Measurements from ENCODE around the gene RNU6-9. TPM values are rescaled to one million over a fixed set of nuclear protein-coding genes. Genes with fewer than 3 reads are reported as not detected.

Gene RNU6-9
- total and polyA plus RNA-seq, 2 experiments from 2014 or later = not detected

DNA sequence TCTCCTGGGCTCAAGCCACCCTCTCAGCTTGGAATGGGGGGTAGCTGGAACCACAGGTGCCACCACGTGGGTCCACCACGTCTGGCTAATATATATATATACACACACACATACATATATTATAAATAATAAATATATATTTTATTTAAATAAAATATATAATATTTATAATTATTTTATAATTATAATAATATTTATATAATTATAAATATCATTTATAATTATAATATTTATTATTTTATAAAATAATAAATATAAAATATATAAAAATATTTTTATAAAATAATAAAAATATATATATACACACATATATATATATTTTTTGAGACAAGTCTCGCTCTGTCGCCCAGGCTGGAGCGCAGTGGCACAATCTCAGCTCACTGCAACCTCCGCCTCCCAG is 38.7 kb upstream of the RNU6-9 start:
- DNase-seq (ENCODE audit: low read depth in 1 of 2, low spot score in 1 of 2) = no peak
- Histone ChIP-seq H3K27ac (no peak overlapping the region), H3K4me3 (no peak overlapping the region), H3K4me1 (ENCODE audit: low read depth) (no peaks in the 10 kb centered on the region), H3K27me3 (peaks cover 7% of the 10 kb centered on the region), H3K9me3 (ENCODE audit: low read depth) (no peaks in the 10 kb centered on the region), H3K36me3 (no peaks in the 10 kb centered on the region)
- TF ChIP-seq CTCF (IDR thresholded peaks at IDR 0.05; ENCODE audit: low read depth, low read length) = no peak

DNA sequence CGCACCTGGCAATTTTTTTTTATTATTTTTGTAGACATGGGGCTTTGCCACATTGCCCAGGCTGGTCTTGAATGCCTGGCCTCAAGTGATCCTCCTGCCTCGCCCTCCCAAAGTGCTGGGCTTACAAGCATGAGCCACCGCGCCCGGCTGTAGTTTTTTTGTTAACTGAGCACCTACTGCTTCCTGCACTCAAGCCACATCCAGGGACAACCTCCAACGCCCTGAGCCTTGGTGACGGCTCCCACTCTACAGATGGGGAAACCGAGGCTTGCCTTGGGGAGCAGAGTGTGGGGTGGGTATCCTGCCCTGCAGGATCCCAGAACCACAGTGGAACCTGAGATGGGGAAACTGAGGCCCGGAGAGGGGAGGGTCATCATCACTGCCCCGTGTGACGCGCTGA is 38.1 kb upstream of the RNU6-9 start:
- Histone ChIP-seq H3K27me3 (peaks cover 13% of the 10 kb centered on the region), H3K9me3 (ENCODE audit: low read depth) (no peaks in the 10 kb centered on the region), H3K4me3 (no peak overlapping the region), H3K4me1 (ENCODE audit: low read depth) (no peaks in the 10 kb centered on the region), H3K36me3 (no peaks in the 10 kb centered on the region), H3K27ac (no peak overlapping the region)
- no peak for TF ChIP-seq CTCF (IDR thresholded peaks at IDR 0.05; ENCODE audit: low read depth, low read length)
- DNase-seq (ENCODE audit: low read depth in 1 of 2, low spot score in 1 of 2) = no peak

GRCh38 chr19:855566-856120 is 37.6 kb upstream of the RNU6-9 start:
- TF ChIP-seq CTCF (IDR thresholded peaks at IDR 0.05; ENCODE audit: low read depth, low read length) = no peak
- H3K27me3 ChIP-seq = peaks cover 18% of the 10 kb centered on the region
- H3K4me3 ChIP-seq = no peak overlapping the region
- H3K9me3 ChIP-seq (ENCODE audit: low read depth) = no peaks in the 10 kb centered on the region
- no peak overlapping the region for H3K27ac ChIP-seq
- no peaks in the 10 kb centered on the region for H3K4me1 ChIP-seq (ENCODE audit: low read depth)
- DNase-seq (ENCODE audit: low read depth in 1 of 2, low spot score in 1 of 2) = no peak
- no peaks in the 10 kb centered on the region for H3K36me3 ChIP-seq

DNA sequence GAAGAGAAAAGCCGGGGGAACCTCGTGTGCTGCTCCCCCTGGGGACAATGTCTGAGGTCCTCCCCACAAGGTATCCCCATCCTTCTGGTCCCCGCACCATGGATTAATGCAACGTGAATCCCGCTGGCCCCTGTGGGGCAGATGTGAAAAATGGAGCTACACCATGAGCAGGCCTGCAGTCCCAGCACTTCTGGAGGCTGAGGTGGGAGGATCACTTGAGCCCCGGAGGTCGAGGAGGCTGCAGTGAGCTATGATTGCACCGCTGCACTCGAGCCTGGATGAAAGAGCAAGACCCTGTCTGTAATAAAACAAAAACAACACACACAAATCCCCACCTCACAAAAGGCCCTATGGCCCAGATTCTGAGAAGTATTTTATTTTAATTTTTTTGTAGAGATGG is 35.0 kb upstream of the RNU6-9 start:
- no peaks in the 10 kb centered on the region for H3K9me3 ChIP-seq (ENCODE audit: low read depth)
- no peak for TF ChIP-seq CTCF (IDR thresholded peaks at IDR 0.05; ENCODE audit: low read depth, low read length)
- H3K4me3 ChIP-seq = no peak overlapping the region
- H3K36me3 ChIP-seq = no peaks in the 10 kb centered on the region
- no peak overlapping the region for H3K27ac ChIP-seq
- H3K4me1 ChIP-seq (ENCODE audit: low read depth) = no peaks in the 10 kb centered on the region
- no peak for DNase-seq (ENCODE audit: low read depth in 1 of 2, low spot score in 1 of 2)
- H3K27me3 ChIP-seq = peaks cover 32% of the 10 kb centered on the region

DNA sequence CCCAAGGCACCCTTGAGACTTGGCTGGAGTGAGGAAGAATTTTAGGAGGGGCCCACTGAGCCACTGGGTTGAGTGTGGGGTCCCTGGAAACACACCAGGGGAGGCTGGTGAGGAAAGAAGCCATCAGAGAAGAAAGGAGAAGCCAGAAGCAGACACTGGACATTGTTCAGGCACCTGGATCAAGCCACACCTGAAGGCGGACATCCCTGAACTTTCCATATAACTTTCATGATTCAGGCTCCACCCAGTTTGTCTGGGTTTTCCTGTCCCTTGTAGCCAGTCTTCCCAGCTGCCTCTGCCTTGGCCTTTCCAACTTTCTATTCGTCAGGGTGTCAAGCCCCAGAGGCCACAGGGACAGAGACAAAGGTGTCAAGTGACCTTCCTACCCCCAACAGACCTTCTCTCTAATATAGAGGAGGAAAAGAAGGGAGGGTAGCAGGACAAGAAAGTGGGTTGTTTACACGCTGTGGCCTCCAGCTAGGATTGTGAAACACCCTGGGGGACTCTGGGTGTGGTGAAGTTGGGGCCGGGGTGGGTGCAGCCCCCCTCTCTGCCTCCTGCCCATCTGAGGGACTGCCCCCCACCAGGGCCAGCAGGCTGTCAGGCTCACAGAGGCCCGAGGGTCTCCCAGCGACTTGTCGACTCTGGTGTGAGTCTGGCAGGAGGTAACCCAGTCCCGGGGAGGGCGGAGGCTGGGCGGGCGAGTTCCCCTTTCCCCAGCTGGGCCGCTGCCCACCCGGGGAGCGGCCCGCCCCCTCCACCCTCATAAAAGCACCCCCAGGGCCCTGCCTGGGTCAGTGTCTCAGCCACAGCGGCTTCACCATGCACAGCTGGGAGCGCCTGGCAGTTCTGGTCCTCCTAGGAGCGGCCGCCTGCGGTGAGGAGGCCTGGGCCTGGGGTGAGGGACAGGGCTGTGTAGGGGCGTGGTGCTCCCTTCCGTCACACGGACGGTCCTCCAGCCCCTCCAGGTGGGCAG is 34.1 kb upstream of the RNU6-9 start, which contains the start of gene CFD:
Gene CFD (plus strand): TSS at position 797 of the 976 bp plus-strand sequence. CDS start 26 bp downstream, at position 823.
- H3K4me3 ChIP-seq = peak within 1 kb of the TSS; percentile 30

More for the DNA sequence above, 34.1 kb upstream of the RNU6-9 start, which contains the start of gene CFD:
- Histone ChIP-seq H3K27me3 (peaks cover 32% of the 10 kb centered on the region), H3K9me3 (ENCODE audit: low read depth) (no peaks in the 10 kb centered on the region), H3K27ac (no peak within 1 kb of the TSS), H3K4me1 (ENCODE audit: low read depth) (no peaks in the 10 kb centered on the region), H3K36me3 (no peaks in the 10 kb centered on the region)
- no peak for TF ChIP-seq CTCF (IDR thresholded peaks at IDR 0.05; ENCODE audit: low read depth, low read length)
- no peak for DNase-seq (ENCODE audit: low read depth in 1 of 2, low spot score in 1 of 2)
